Nephron (organoid): Measurements from ENCODE around the gene ZNF407.
A peak's percentile ranks its signal among the peaks of the same experiment; 100 is the strongest.

Source experiments
- H3K27ac Mint-ChIP-seq, 3 experiments: 2 replicates each; pipeline ENCODE4 v1.8.0; 2020; ENCODE audit warnings: mixed read lengths in 3 of 3, mild to moderate bottlenecking in 2 of 3, moderate library complexity in 1 of 3
- H3K27me3 Mint-ChIP-seq: 2 replicates; pipeline ENCODE4 v1.8.0; 2021; ENCODE audit warnings: low read depth, mild to moderate bottlenecking, moderate library complexity, mixed read lengths
- H3K36me3 Mint-ChIP-seq: 2 replicates; pipeline ENCODE4 v1.8.0; 2020; ENCODE audit warnings: low read depth, mixed read lengths
- H3K4me1 Mint-ChIP-seq: 2 replicates; pipeline ENCODE4 v1.8.0; 2020; ENCODE audit warnings: mixed read lengths
- H3K4me3 Mint-ChIP-seq, 3 experiments: 2 replicates each; pipeline ENCODE4 v1.8.0; 2020; ENCODE audit warnings: mild to moderate bottlenecking in 3 of 3, mixed read lengths in 3 of 3, moderate library complexity in 2 of 3
- H3K9me3 Mint-ChIP-seq: 2 replicates; pipeline ENCODE4 v1.8.0; 2020; ENCODE audit warnings: mixed read lengths
- TF ChIP-seq, protein P1 (sequence below), 3 experiments: fragments of 200-600 bp; sonication (generic); IDR thresholded peaks; one replicate each; pipeline ENCODE4 v1.5.0; 2021; ENCODE audit warnings: antibody characterized with exemption in 3 of 3; ENCODE audit not compliant: unreplicated experiment in 3 of 3

Gene ZNF407

DNA sequence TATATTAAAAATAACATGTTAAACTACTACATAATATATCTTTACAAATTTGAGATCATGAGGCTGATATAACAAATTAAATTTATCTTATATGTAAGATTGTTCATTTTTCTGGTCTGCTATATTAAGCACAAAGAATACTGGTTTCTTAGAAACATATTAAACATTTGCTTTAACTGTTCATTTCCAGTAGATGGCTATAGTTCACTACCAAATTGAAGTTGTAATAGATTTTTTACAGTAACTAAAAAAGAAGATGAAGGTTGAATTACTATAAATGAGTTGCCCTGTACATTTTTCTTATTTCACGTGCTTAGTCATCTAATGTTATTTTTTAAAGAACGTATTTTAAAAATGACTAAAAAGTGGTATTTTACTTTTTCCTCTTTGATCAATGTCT, 57.0 kb downstream of the ZNF407 start:
- Mint-ChIP-seq H3K36me3 (no peaks in the 10 kb centered on the region), H3K4me1 (no peaks in the 10 kb centered on the region), H3K4me3 (no peak overlapping the region), H3K9me3 (no peaks in the 10 kb centered on the region), H3K27me3 (no peaks in the 10 kb centered on the region), H3K27ac (no peak overlapping the region)
- TF ChIP-seq, protein P1, sequence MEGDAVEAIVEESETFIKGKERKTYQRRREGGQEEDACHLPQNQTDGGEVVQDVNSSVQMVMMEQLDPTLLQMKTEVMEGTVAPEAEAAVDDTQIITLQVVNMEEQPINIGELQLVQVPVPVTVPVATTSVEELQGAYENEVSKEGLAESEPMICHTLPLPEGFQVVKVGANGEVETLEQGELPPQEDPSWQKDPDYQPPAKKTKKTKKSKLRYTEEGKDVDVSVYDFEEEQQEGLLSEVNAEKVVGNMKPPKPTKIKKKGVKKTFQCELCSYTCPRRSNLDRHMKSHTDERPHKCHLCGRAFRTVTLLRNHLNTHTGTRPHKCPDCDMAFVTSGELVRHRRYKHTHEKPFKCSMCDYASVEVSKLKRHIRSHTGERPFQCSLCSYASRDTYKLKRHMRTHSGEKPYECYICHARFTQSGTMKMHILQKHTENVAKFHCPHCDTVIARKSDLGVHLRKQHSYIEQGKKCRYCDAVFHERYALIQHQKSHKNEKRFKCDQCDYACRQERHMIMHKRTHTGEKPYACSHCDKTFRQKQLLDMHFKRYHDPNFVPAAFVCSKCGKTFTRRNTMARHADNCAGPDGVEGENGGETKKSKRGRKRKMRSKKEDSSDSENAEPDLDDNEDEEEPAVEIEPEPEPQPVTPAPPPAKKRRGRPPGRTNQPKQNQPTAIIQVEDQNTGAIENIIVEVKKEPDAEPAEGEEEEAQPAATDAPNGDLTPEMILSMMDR (IDR thresholded peaks at IDR 0.05; ENCODE audit: unreplicated experiment in 3 of 3): peak; percentile 20 to 61 (median 24)

DNA sequence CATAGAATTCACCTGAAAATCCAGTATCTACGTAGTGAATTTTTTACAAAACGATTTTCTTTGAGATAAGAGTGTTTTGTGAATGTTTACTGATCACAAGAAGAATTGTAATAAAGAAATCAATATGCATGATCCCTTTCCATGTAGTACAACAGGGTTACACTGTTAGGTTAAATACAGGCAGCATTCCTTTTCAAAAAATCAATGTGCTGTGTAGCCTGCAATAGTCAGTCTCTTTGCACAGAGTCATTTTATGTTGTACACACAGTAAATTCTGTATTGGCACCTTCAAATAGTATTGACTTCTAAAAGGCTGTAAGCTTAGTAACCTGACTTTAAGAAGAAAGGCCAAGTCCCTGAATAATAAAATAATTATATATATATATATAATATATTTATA, 63.3 kb downstream of the ZNF407 start:
- TF ChIP-seq, protein P1 (IDR thresholded peaks at IDR 0.05; ENCODE audit: unreplicated experiment in 3 of 3): no peak
- H3K4me3 Mint-ChIP-seq: no peak overlapping the region
- H3K4me1 Mint-ChIP-seq: no peaks in the 10 kb centered on the region
- no peak overlapping the region for H3K27ac Mint-ChIP-seq
- H3K9me3 Mint-ChIP-seq: no peaks in the 10 kb centered on the region
- peaks cover 5% of the 10 kb centered on the region for H3K36me3 Mint-ChIP-seq
- no peaks in the 10 kb centered on the region for H3K27me3 Mint-ChIP-seq

DNA sequence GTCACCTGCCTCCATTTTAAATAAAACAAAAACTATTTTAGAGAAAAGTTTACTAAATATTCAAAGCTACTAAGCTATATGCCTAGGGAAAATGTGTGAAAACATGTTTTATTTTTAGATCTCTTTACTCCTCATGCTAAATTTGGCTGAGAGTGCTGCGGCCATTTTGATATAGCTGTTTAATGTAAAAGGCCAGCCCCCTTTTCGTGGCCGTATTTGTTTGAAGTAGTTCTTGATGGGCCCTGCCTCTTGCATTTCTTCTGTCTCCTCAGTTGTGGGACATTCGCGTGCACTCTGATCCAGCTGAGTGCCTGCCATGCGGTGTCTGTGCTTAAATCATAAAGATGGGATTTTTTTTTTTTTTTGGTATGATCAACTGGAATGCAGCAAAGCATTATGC, 64.0 kb downstream of the ZNF407 start:
- H3K27ac Mint-ChIP-seq: no peak overlapping the region
- TF ChIP-seq, protein P1 (IDR thresholded peaks at IDR 0.05; ENCODE audit: unreplicated experiment in 3 of 3): no peak
- no peaks in the 10 kb centered on the region for H3K9me3 Mint-ChIP-seq
- H3K36me3 Mint-ChIP-seq: peaks cover 5% of the 10 kb centered on the region
- no peaks in the 10 kb centered on the region for H3K4me1 Mint-ChIP-seq
- H3K27me3 Mint-ChIP-seq: no peaks in the 10 kb centered on the region
- no peak overlapping the region for H3K4me3 Mint-ChIP-seq

DNA sequence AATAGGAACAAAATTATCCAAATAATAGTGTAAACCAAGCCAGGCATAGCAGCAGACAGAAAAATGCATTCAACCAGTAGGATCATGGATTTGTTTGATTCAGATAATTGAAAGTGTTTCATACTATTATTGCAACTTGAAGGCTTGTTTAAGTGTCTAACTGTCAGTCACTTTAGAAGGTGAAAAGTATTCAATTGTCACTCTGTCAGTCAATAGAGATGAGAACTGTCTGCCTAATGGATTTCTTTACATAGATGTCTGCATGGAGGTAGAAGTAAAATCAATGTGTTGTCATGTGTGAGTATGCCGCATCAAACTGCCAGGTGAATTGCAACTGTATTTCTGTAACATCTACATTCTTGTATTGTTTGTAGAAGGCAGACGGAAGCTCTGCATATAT, 65.0 kb downstream of the ZNF407 start:
- TF ChIP-seq, protein P1 (IDR thresholded peaks at IDR 0.05; ENCODE audit: unreplicated experiment in 3 of 3): no peak
- Mint-ChIP-seq H3K27ac (no peak overlapping the region), H3K4me3 (no peak overlapping the region), H3K9me3 (no peaks in the 10 kb centered on the region), H3K4me1 (no peaks in the 10 kb centered on the region), H3K36me3 (peaks cover 5% of the 10 kb centered on the region), H3K27me3 (no peaks in the 10 kb centered on the region)

DNA sequence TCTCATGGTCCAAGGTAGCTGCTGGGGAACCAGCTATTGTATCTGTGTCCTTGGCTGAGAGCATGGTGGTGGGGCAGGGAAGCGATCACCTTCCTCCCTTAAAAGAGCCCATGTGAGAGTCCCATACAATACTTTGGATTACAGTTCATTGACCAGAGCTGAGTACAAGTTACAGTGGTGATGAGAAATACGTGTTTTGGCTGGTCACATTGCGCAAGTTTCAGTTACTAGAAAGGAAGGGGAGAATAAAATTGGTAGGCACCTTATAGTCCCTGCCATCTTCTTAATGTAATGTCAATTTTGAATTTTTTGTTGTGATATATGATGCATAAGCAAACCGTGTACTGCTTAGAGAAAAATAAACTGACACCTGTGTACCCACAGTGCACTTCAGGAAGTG, 67.7 kb downstream of the ZNF407 start:
- Mint-ChIP-seq H3K27ac (no peak overlapping the region), H3K36me3 (peaks cover 11% of the 10 kb centered on the region), H3K27me3 (no peaks in the 10 kb centered on the region), H3K4me1 (no peaks in the 10 kb centered on the region), H3K9me3 (no peaks in the 10 kb centered on the region), H3K4me3 (no peak overlapping the region)
- TF ChIP-seq, protein P1 (IDR thresholded peaks at IDR 0.05; ENCODE audit: unreplicated experiment in 3 of 3): no peak

DNA sequence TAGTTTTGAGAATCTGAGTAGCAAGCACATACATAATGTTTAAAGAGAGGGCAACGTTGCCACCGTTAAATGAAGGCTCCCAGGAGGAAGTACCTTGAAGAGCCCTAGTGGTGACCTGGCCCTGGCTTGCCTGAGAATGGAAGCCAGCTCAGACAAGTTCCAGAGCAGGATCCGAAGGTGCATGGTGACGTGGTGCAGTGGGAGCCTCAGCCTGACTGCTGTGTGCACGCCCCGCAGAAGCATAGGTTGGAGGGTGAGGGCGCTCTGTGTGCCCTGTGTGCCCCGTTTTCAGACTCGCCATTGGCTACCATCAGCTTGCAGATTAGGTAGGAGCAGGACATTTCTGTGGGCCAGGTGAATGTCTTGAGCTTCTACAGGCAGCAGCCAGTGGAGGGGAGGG, 68.2 kb downstream of the ZNF407 start:
- no peak overlapping the region for H3K4me3 Mint-ChIP-seq
- H3K27ac Mint-ChIP-seq: no peak overlapping the region
- TF ChIP-seq, protein P1 (IDR thresholded peaks at IDR 0.05; ENCODE audit: unreplicated experiment in 3 of 3): no peak
- no peaks in the 10 kb centered on the region for H3K4me1 Mint-ChIP-seq
- H3K36me3 Mint-ChIP-seq: peaks cover 11% of the 10 kb centered on the region
- no peaks in the 10 kb centered on the region for H3K9me3 Mint-ChIP-seq
- H3K27me3 Mint-ChIP-seq: no peaks in the 10 kb centered on the region
